Large intestine (tissue), 3 donors: ENCODE data around the gene AGPAT4. TPM values are rescaled to one million over a fixed set of nuclear protein-coding genes. Genes with fewer than 3 reads are reported as not detected.

Experiments used
- DNase-seq, 2 donors: peaks; one replicate each; pipeline versions ENCODE4 v3.0.0 to v3.0.0-alpha.2; 2013
- H3K27ac ChIP-seq: one replicate; pipeline ENCODE4 v1.5.1; 2013; ENCODE audit warnings: low read length
- H3K27me3 ChIP-seq: 2 replicates; pipeline ENCODE4 v1.6.1; 2013; ENCODE audit warnings: low read length; ENCODE audit not compliant: control insufficient read depth, insufficient read depth
- H3K36me3 ChIP-seq: 2 replicates; pipeline ENCODE4 v1.6.1; 2013; ENCODE audit warnings: low read length; ENCODE audit not compliant: control insufficient read depth, insufficient read depth
- H3K4me1 ChIP-seq: one replicate; pipeline ENCODE4 v1.6.1; 2013; ENCODE audit warnings: low read length; ENCODE audit not compliant: control insufficient read depth, insufficient read depth
- H3K4me3 ChIP-seq: one replicate; pipeline ENCODE4 v1.5.1; 2013; ENCODE audit warnings: low read length
- H3K9me3 ChIP-seq: one replicate; pipeline ENCODE4 v1.6.1; 2013; ENCODE audit warnings: mild to moderate bottlenecking, low read depth, low read length, moderate library complexity; ENCODE audit not compliant: control insufficient read depth
- WGBS: methylation state at CpG from one replicate; pipeline ENCODE4 v1.1.5; 2013; ENCODE audit warnings: low lambda C conversion rate; ENCODE audit not compliant: insufficient coverage; 5-methylcytosine and 5-hydroxymethylcytosine counted together
- polyA plus RNA-seq: library from polyadenylated mRNA; unstranded; fragments of 120-200 nt; gene quantifications from one replicate; pipeline ENCODE4 v1.2.1, GENCODE V29; 2013

Gene AGPAT4
- polyA plus RNA-seq, 1 donor = 6.8 TPM

GRCh38 chr6:161269310-161269709, 4.6 kb downstream of the AGPAT4 start:
- peaks cover 2% of the 10 kb centered on the region for H3K27me3 ChIP-seq
- H3K4me1 ChIP-seq = peaks cover 4% of the 10 kb centered on the region
- no peaks in the 10 kb centered on the region for H3K36me3 ChIP-seq
- H3K27ac ChIP-seq = no peak overlapping the region
- WGBS = no CpG with 5 or more reads among the region's 6 CpGs
- peaks cover 3% of the 10 kb centered on the region for H3K9me3 ChIP-seq
- DNase-seq = no peak
- no peak overlapping the region for H3K4me3 ChIP-seq

- no peak for DNase-seq
- 100% methylated on average over 1 of the region's 7 CpGs for WGBS
- Histone ChIP-seq H3K4me1 (peaks cover 3% of the 10 kb centered on the region), H3K27ac (no peak overlapping the region), H3K27me3 (peaks cover 2% of the 10 kb centered on the region), H3K4me3 (no peak overlapping the region), H3K36me3 (no peaks in the 10 kb centered on the region), H3K9me3 (peaks cover 3% of the 10 kb centered on the region)
Observed at GRCh38 chr6:161268531-161269210, 5.2 kb downstream of the AGPAT4 start.

- no peaks in the 10 kb centered on the region for H3K36me3 ChIP-seq
- H3K9me3 ChIP-seq = peaks cover 3% of the 10 kb centered on the region
- H3K4me1 ChIP-seq = no peaks in the 10 kb centered on the region
- WGBS = 100% methylated on average over 1 of the region's 9 CpGs
- H3K4me3 ChIP-seq = no peak overlapping the region
- H3K27me3 ChIP-seq = peaks cover 2% of the 10 kb centered on the region
- no peak for DNase-seq
- H3K27ac ChIP-seq = no peak overlapping the region
Observed at GRCh38 chr6:161266513-161267230, 7.2 kb downstream of the AGPAT4 start.

- H3K4me3 ChIP-seq = no peak overlapping the region
- no peak for DNase-seq
- no peak overlapping the region for H3K27ac ChIP-seq
- H3K4me1 ChIP-seq = no peaks in the 10 kb centered on the region
- no CpG with 5 or more reads among the region's 7 CpGs for WGBS
- no peaks in the 10 kb centered on the region for H3K36me3 ChIP-seq
- H3K27me3 ChIP-seq = no peaks in the 10 kb centered on the region
- peaks cover 3% of the 10 kb centered on the region for H3K9me3 ChIP-seq
Observed at GRCh38 chr6:161265975-161266374, 7.9 kb downstream of the AGPAT4 start.

GRCh38 chr6:161265554-161265953, 8.3 kb downstream of the AGPAT4 start:
- no CpG with 5 or more reads among the region's 6 CpGs for WGBS
- Histone ChIP-seq H3K36me3 (no peaks in the 10 kb centered on the region), H3K27ac (no peak overlapping the region), H3K4me1 (no peaks in the 10 kb centered on the region), H3K9me3 (peaks cover 3% of the 10 kb centered on the region), H3K4me3 (no peak overlapping the region), H3K27me3 (no peaks in the 10 kb centered on the region)
- no peak for DNase-seq

- H3K4me1 ChIP-seq = no peaks in the 10 kb centered on the region
- H3K27ac ChIP-seq = no peak overlapping the region
- WGBS = no CpG with 5 or more reads among the region's 8 CpGs
- no peak overlapping the region for H3K4me3 ChIP-seq
- H3K36me3 ChIP-seq = no peaks in the 10 kb centered on the region
- no peaks in the 10 kb centered on the region for H3K27me3 ChIP-seq
- peaks cover under 1% of the 10 kb centered on the region for H3K9me3 ChIP-seq
- no peak for DNase-seq
Observed at GRCh38 chr6:161264181-161264580, 9.7 kb downstream of the AGPAT4 start.

GRCh38 chr6:161261816-161262215, 12.0 kb downstream of the AGPAT4 start:
- Histone ChIP-seq H3K9me3 (no peaks in the 10 kb centered on the region), H3K27me3 (no peaks in the 10 kb centered on the region), H3K4me1 (no peaks in the 10 kb centered on the region), H3K4me3 (no peak overlapping the region), H3K27ac (no peak overlapping the region), H3K36me3 (no peaks in the 10 kb centered on the region)
- DNase-seq = no peak
- no CpG with 5 or more reads among the region's 3 CpGs for WGBS

GRCh38 chr6:161261325-161261724, 12.5 kb downstream of the AGPAT4 start:
- no peak overlapping the region for H3K27ac ChIP-seq
- no peaks in the 10 kb centered on the region for H3K27me3 ChIP-seq
- H3K9me3 ChIP-seq = no peaks in the 10 kb centered on the region
- WGBS = no CpG with 5 or more reads among the region's 8 CpGs
- DNase-seq = no peak
- H3K36me3 ChIP-seq = no peaks in the 10 kb centered on the region
- no peak overlapping the region for H3K4me3 ChIP-seq
- no peaks in the 10 kb centered on the region for H3K4me1 ChIP-seq

- H3K27ac ChIP-seq = no peak overlapping the region
- no peaks in the 10 kb centered on the region for H3K36me3 ChIP-seq
- H3K4me3 ChIP-seq = no peak overlapping the region
- no CpG with 5 or more reads among the region's 8 CpGs for WGBS
- no peak for DNase-seq
- H3K4me1 ChIP-seq = no peaks in the 10 kb centered on the region
- no peaks in the 10 kb centered on the region for H3K27me3 ChIP-seq
- H3K9me3 ChIP-seq = no peaks in the 10 kb centered on the region
Observed at GRCh38 chr6:161259302-161259701, 14.6 kb downstream of the AGPAT4 start.

GRCh38 chr6:161257793-161258457, 15.9 kb downstream of the AGPAT4 start:
- no peak overlapping the region for H3K27ac ChIP-seq
- DNase-seq = no peak

More at GRCh38 chr6:161257793-161258457, 15.9 kb downstream of the AGPAT4 start:
- Histone ChIP-seq H3K9me3 (no peaks in the 10 kb centered on the region), H3K4me1 (no peaks in the 10 kb centered on the region), H3K27me3 (no peaks in the 10 kb centered on the region), H3K4me3 (no peak overlapping the region), H3K36me3 (no peaks in the 10 kb centered on the region)
- 63% methylated on average over 3 of the region's 8 CpGs for WGBS
